ENCODE data around the gene FBXO21.

FBXO21 gene

DNA sequence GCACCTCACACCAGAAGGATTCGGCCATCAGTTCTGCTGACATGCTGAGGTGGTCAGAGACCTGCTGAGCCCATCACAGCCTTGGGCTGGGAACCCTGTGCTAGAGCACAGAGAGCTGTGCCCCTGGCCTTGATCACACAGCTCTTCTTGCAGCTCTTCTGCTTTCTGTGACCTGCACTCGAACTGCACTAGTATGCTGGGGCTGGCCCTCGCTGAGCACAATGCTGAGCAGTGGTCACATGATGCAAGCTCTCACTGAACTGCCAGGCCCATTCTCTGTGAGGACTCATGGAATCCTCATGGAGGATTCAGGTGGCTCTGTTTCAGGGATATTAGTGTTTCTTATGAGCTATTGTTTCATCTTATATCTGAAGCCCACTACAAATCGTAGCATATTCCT lies 22.5 kb downstream of the FBXO21 start:
- no peak for DNase-seq

DNA sequence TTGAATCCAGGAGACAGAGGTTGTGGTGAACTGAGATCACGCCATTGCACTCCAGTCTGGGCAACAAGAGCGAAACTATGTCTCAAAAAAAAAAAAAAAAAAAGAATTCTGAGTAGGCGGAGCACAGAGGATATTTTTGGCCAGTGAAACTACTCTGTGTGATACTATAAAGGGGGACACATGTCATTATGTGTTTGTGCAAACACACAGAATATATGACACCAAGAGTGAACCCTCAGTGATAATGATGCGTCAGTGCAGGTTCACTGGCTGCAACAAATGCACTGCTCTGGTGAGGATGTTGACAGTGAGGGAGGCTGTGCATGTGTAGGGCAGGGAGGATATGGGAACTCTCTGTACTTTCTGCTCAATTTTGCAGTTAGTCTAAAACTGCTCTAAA lies 24.2 kb downstream of the FBXO21 start:
- DNase-seq, result no peak

DNA sequence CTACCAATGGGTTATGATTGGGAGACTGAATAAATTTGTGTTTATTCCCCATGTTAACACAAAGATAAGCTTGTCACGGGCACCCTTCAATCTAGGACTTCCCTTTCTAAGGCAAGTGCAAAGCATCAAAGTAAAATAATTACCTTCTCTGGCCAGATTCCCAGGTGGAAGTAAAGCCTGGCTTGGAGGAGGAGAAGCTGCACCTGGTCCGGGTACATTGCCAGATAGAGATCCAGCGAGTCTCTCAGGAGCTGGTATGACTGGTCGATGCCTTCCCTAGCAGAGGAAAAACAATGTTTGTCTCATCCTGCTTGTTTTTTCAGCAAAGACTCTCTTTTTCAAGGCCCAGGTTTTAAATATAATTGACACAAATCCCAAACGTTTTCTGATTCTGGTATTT lies 24.9 kb downstream of the FBXO21 start:
- DNase-seq, result no peak

DNA sequence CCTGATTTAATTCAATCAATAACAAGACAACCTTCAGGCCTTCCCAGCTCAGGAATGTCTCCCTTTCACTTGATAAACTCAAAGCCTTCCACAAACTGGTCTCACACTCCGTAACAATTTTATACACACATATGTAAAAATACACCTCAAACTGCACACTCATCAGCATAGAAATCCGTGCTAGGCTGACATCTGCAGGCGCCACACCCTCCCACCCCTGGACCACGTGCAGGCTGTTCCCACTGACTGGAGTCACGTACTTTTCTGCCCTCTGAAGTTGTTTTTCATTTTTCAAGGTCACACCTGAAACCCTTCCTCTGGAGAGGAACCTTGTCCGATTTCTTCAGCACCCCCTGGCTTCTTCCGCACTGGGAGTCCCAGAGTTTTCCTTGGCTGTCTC lies 27.6 kb downstream of the FBXO21 start:
- DNase-seq, result no peak

DNA sequence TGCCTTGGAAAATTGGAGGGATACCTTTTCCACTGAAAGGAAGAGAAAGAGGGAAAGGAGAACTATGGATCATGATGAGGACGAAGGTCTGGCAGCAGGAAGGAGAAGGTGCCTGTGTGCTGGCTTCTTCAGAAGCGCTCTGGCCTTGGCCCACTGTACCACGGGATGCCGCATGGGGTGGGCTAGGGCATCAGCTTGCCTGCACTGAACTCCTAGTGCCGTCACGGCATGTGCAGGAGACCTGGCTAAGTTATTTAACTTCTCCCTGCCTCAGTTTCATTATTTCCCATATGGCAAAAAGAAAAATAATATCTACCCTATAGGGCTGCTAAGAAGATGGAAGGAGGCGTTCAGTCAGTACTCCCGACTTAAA lies 28.1 kb downstream of the FBXO21 start:
- DNase-seq, result no peak

DNA sequence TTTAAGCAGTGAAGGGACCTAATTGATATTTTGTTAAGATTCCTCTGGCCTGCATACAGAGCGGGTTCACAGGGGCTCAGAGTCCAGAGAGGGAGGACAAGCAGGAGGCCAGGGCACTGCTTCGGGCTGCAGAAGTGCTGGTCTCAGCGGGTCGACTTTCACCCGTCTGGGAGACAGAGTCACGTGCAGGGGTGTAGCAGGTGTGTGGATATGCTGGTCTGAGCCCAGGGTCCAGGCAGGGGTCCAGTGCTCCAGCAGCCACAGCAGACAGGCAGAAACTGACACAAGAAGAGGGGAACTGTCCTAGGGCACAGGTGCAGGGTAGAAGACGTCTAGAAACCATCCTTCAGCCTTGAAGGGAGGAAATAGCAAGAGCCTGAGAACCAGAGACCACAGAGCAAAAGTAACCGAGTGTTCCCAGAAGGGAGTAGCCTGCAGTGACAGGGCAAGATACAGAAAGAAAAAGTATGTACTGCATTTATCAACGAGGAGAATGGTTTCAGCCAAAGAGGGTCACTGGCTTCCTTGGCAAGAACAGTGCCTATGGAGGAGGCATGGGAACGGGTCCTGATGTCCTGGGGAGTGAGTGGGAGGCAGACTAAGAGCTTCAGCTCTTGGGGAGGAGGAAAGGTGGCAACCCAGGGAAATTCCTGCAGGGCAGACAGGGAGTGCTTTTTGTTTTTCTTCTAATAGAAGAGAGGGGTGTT lies 28.7 kb downstream of the FBXO21 start:
- DNase-seq, result no peak

DNA sequence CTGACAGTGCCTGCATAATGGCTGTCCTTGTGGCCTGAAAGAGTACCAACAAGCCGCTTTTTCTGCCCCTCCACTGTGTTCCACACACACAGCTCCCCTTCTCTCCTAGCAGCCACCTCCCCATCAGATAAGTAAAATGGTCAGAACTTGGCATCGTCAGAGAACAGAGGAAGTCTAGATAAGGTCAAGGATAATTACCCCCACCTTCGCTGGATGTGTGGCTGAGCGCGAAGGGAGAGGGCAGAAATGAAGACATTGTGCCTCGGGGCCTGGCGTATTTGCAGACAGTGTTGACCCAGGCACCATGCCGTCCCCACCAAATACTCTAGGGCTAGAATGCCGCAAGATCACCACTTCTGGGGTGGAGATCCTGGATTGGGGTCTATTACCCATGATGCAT lies 30.6 kb downstream of the FBXO21 start:
- DNase-seq, result no peak

DNA sequence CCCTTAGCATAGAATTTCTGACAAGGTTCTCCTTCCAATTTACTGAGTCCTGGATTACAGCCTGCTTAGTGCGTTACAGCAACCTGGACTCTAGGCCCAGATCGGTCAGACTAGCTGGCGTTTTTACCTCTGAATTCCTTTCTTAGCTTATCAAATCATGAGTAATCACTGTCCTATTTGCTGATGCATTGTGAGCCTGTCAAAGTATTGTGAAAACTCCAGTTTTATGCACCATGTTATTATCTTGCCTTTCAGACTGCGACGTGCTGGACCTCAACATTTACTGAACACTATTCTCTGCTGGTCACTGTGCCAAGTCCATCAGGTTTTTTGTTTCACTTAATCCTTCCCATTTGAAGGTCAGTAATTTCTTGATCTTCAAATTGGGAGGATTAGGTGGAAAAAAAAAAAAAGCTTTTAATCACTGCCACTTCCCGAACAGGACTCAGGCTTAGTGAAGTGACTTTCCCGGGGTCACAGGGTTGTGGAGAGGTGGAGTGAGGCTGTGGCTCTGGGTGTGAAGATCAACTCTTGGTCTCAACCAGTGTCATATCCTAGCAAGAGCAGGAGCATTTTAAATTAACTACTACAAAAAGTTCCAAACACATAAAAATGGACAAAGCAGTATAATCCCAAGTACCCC lies 31.2 kb downstream of the FBXO21 start:
- DNase-seq, result no peak

DNA sequence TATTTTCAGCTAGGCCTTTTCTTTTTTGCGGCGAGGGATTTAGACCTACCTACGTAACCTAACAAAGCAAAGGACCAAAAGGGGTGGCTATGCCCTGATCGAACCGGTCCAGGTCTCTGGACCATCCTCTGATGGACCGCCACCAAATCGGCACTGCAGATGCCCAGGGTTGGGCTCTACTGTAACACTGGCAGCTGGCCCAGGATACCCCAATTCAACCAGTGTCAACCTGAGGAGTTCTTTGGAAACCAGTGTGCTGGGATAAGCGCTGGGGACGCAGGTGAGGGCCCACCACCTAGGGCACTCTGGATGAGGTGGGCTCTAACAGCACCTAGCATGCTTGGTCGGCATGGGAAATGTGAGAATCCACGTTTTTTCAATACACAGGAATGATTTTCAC lies 32.2 kb downstream of the FBXO21 start:
- DNase-seq, result no peak

DNA sequence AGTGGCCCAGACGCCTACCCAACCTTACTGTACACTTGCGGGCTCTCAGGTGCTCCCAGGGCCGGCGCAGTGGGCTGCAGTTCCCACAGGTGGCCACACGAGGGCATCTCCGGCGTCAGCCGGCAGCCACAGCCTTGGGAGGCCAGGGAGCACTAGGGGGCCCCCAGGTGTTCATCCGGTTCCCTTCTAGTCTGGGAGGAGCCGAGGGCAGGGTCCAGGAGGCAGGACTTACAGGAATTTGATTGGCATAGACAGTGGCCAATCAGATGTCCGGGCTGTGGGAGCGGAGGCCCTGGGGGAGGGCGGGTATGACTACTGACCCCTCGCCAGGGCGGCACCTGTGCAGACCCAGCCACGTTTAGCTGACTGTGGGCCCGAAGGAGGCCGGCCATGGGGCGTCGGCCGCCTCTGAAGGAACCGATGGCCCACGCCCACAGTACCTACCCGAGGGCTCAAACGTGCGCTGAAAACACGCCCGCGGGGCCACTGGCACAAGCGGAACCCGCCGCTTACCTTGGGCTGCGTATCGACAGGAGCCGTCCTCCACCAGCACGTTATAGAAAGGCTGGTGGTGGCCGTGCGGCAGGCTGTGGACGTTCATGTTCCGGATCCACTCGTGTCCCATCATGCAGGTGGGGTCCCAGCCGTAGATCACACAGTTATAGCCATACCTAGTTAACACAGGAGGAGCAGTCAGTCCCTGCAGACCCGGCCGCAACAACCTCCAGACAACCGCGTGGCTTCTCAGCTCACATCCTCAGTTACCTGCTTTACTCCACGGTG lies 34.8 kb downstream of the FBXO21 start:
- DNase-seq, result no peak

DNA sequence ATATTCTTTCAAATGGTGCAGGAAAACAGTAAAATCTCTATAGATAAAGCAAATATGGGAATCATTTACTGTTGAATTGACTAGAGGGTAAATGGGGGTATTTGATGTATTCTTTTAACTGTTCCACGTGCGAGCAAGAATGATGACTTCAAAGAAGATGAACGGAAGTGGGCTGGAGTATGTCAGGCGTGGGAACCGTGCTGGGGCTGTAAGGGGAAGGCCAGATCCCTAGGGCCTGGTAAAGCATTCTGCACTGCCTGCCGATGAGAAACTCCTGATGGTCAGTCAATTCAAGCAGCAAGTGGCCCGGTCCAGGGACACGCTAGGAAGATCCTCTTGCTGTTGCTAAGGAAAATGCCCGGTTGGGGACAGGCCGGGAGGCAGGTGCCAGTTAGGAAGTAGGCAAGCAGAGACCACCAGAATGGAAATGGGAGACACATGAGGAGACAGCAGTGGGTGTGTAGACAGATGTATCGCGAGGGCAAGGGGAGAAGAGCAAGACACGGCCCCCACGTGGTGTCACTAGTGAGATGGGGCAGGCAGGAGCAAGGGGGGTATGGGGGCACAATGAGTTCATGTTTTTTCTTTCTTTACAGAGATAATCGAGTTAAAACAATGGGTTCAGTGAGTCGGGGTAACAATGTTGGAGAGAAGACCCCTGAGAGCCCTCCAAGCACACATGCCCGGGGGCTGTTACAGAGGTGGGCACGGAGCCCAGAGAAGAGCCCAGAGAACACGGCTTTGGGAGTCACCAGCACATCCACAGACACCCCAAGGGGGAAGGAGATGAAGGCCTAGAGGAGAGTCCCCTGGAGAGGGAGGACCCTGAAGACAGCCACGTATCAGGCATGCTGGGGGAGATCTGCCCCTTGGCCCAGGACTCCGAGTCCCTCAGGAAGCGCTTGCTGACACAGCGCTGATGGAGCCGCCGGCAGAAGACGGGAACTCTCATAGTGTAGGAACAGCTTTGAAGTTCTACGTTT lies 37.2 kb downstream of the FBXO21 start:
- DNase-seq, result no peak

DNA sequence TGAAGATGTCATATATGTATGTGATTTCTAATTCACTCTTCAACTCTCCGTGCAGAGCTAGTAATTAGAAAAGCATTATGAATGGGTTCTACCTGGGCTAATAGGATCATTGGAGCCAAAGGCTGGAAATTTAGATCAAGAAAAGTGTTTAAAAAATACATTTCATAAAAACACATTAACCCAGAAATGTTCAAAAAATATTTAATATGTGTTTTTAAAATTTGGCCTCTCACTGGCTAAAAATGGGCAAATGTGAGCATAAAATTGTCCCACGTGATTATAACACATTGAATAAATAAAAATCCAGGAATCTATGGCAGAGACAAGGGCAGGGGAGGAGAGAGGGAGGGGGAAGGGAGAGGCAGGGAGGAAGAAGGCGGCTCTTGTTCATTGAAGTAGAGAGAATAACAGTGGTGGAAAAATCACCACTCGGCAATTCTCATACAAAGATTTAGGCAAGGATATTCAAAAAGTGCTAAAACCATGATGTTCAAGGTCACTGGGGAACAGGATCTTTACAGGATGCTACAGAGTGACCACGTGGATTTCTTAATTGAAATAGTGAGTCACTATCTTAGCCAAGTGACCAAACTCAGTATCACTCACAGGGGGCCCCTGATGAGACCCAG lies 38.8 kb downstream of the FBXO21 start:
- no peak for DNase-seq

DNA sequence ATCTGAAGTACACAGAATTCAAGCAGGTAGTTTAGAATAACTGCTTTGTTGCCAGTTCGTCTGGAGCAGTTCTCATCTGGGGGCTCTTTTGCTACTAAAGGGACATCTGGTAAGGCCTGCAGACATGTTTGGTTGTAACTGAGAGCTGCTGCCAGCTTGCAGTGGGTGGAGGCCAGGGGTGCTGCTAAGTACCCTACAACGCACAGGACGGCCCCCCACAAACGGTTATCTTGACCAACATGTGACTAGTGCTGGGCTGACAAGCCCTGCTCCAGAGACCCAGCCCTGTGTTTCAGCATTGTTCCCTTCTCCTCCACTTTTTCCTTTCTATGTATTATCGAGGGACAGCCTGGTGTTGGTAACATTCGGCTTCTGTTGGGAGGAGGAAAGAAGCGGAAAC lies 40.8 kb downstream of the FBXO21 start:
- DNase-seq, result no peak

DNA sequence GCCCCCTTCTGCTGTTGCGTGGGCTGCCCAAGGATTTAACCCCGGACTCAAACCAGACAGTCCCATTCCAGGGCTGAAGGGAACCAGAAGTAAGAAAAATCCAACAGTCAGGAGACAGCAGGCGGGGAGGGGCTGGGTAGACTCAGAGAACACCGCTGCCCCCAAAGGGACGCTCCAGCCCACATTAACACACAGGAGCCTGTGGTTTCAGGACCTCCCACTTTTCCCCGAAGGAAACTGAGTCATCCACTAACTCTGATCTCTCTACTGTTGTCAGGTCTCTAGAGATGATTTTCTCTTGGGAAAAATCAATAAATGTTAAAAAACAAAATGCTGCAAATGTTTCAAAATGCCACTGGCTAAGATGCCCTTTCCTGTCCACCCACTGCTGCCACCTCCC lies 41.6 kb downstream of the FBXO21 start:
- DNase-seq, result no peak

DNA sequence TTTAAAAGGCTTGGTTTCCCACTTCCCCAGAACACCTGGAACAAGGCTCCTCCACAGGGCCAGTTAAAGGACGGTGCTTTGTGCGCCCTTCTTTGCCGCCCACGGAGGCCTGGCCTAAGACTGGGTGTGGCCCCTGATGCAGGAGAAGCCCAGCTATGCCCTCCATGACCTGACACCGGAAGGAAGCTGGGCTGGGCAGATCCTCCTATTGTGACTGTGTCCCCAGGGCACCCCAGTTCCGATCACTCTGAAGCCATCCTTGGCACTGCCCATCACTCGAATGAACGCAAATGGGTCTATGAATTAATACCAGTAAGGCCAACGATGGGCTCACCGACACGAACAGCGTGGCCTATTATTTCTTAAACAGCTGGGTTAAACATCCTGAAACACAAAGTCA lies 42.6 kb downstream of the FBXO21 start:
- no peak for DNase-seq

DNA sequence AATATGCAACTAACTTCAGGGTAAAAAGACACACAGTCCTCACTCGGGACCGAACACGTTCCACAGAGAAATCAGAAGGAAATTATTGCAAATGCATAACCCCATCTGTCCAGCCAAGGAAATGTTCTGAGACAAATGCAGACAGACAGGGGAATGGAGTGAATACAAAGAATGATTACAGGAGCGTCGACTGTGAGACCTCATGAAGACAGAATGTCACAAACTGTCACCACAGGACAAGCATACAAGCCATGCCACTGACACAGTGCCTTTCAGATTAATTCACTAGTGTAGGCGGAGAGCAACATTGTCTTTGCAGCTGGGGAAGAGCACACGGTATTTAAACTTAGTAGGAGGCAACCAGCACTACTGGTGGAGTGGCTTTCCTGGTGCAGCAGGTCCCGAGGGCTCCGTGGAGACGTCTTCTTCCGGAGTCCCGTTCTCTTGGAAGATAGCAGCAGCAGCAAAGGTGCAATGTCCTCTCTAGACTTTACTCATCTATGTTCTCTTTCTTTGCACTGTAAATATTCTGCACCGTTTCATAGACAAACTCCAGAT lies 44.6 kb downstream of the FBXO21 start:
- no peak for DNase-seq

DNA sequence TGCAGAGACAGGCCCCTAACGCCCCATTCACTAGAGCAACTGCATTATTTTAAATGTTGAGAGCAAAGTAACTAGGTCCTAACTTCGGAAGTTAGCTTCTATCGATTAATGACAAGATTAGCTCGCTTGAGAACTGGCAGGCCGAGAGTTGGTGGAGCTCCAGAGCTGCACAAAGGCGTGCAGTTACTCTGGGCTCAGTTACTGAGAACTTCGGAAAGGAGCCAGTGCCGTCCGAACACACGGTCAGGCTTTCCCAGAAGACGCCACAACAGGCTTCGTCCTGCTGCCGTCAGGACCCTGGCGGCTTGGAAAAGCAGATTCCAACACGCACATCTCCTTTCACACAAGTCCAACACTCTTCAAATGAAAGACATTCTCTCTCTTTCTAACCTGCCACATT lies 45.7 kb downstream of the FBXO21 start:
- no peak for DNase-seq

DNA sequence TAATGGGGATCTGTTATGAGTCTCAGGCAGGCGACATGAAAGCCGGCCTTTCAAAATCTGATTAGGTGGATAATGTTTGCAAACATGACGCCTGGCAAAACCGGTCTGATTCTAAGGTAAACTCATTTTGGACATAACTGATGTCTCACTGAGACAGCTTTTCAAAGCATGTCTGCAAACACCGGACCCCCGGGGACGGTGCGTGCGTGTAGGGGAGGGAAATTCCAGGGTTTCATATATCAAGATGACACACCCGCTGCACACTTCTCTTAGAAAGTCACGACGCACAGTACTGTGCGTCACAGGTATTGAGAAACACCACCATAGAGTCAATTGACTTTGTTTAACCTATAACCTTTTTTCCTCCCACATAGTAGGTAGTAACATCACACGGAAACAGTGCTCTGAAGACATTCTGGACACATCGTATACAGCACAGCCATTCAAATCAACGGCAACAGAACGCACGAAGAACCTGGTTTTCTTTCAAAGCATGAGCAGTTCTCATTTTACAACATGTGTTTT lies 47.2 kb downstream of the FBXO21 start:
- no peak for DNase-seq

DNA sequence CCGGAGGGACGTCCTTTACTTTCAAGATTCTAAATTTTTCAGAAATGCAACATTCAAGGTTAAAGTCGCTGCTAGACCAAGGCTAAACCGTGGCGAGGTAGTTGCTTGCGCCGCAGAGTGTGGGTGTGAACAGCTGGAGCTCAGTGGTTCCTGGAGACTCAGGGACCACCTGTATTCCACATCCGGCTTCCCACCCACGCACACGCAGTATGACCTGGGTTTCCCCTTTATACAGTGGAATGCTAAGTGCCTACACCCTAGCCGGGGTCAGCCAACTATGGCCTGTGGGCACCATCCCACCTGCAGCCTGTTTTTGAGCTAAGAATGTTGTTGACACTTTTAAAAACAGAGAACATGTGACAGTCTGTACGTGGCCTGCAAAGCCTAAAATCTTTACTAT lies 48.2 kb downstream of the FBXO21 start:
- DNase-seq, result no peak

DNA sequence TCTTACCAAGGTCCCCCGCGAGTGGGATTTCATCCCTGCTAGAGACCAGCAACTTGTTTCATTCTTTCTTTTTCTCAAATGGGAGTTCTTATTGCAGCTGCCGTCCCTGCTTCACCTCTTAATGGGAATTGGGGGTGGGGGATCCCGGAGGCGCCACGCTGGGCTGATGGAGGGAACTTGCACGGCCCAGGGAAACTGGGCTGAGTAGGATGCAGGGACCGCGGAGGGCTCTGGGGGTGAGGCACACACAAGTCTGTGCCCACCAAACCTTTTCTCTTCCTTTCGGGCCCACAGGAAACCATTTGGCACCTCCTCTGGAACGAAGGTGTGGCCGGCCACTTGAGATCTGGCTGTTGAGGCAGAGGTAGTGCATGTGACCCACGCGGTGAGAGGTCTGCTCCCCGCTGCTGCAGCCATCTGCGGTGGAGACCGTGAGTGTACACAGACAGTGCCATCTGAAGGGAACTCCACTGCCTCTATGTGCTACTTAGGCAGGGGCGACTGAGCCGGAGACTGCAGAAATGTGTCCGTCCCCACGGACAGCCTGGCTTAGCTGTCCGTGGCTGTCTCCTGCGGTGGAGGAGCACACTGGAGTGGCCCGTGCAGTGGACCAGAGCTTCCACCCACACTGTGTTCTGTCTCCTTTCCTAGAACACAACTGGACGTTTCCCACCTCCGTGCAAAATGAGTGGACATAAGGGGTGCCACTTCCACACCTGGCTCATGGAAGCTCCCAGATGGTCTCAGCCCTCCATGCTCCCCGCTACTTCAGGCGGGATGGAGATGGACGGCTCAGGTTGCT lies 49.0 kb downstream of the FBXO21 start:
- DNase-seq, result no peak
